GM12878 (cell line): Measurements from ENCODE around the gene VARS2. TPM values are rescaled to one million over a fixed set of nuclear protein-coding genes. Genes with fewer than 3 reads are reported as not detected.
A peak's percentile ranks its signal among the peaks of the same experiment; 100 is the strongest.

Source experiments
- ATAC-seq: fragments of 200-7000 bp; cut with Tn5 transposase; 3 replicates; pipeline ENCODE4 v1.9.1; 2020; ENCODE audit warnings: mild to moderate bottlenecking, moderate library complexity
- BruUV-seq: library from RNA; stranded (reverse); fragments of 400-500 nt; replicated peaks from 2 replicates; lab custom pipeline; 2021; lab: Mats Ljungman, UMichigan
- CTCF ChIA-PET: fragments of 300-600 bp; sonication (Branson Sonifier 250); formaldehyde crosslinking; extraction: SDS; loops from one replicate; lab custom pipeline; 2021; ENCODE audit warnings: inconsistent platforms; lab: Yijun Ruan, JAX
- POLR2A ChIA-PET: fragments of 350-600 bp; formaldehyde crosslinking; extraction: SDS; loops from one replicate; lab custom pipeline; 2021; ENCODE audit warnings: inconsistent platforms; lab: Charles Lee
- RAD21 ChIA-PET: fragments of 300-600 bp; sonication (Branson Sonifier 250); formaldehyde crosslinking; loops from one replicate; lab custom pipeline; 2023; ENCODE audit warnings: antibody characterized with exemption; ENCODE audit not compliant: unreplicated experiment; lab: Charles Lee
- SMC1A ChIA-PET: fragments of 300-600 bp; sonication (Branson Sonifier 250); formaldehyde crosslinking; loops from one replicate; lab custom pipeline; 2023; ENCODE audit not compliant: unreplicated experiment, uncharacterized antibody; lab: Charles Lee
- DNase-seq: peaks from one replicate; pipeline ENCODE4 v3.0.0-alpha.2; 2011; ENCODE audit warnings: low read depth, low spot score
- FAIRE-seq: peaks from 3 replicates; lab custom pipeline; 2011; peaks lifted over from hg19 to GRCh38; lab: Jason Lieb, UNC
- H2AFZ ChIP-seq: 2 replicates; pipeline ENCODE4 v1.6.0; 2011; ENCODE audit warnings: low read depth, low read length, control low read depth; ENCODE audit not compliant: control insufficient read depth
- H3K27ac ChIP-seq: 2 replicates; pipeline ENCODE4 v1.5.1; 2011; ENCODE audit warnings: control low read depth; ENCODE audit not compliant: control insufficient read depth, insufficient read depth
- H3K27me3 ChIP-seq, 2 experiments: replicated peaks in 1 of 2; 2 replicates each; pipeline versions ENCODE4 v1.6.0 to v1.6.1; 2011; ENCODE audit warnings: low read length in 1 of 2; ENCODE audit not compliant: control insufficient read depth in 2 of 2, insufficient read depth in 2 of 2
- H3K36me3 ChIP-seq, 2 experiments: 2 replicates each; pipeline ENCODE4 v1.5.1; 2011; ENCODE audit warnings: low read length in 1 of 2; ENCODE audit not compliant: control insufficient read depth in 2 of 2, insufficient read depth in 2 of 2
- H3K4me1 ChIP-seq: 2 replicates; pipeline ENCODE4 v1.6.1; 2011; ENCODE audit warnings: mild to moderate bottlenecking, low read length, moderate library complexity, mixed read lengths; ENCODE audit not compliant: control insufficient read depth, insufficient read depth
- H3K4me2 ChIP-seq: 2 replicates; pipeline ENCODE4 v1.6.0; 2011; ENCODE audit warnings: control low read depth; ENCODE audit not compliant: control insufficient read depth, insufficient read depth
- H3K4me3 ChIP-seq: fragments of 200-600 bp; sonication (generic); 2 replicates; pipeline ENCODE4 v1.5.1; 2016
- H3K79me2 ChIP-seq: 2 replicates; pipeline ENCODE4 v1.6.0; 2011; ENCODE audit warnings: low read length; ENCODE audit not compliant: control insufficient read depth, insufficient read depth
- H3K9ac ChIP-seq: 2 replicates; pipeline ENCODE4 v1.8.0; 2011; ENCODE audit warnings: low read length, control low read depth, mixed read lengths; ENCODE audit not compliant: control insufficient read depth, insufficient read depth
- H3K9me3 ChIP-seq: replicated peaks from 3 replicates; pipeline ENCODE4 v1.5.1; 2011; ENCODE audit warnings: mild to moderate bottlenecking, low read length; ENCODE audit not compliant: control insufficient read depth, insufficient read depth
- H4K20me1 ChIP-seq: 2 replicates; pipeline ENCODE4 v1.6.0; 2011; ENCODE audit not compliant: control insufficient read depth, insufficient read depth
- BCL11A ChIP-seq: IDR thresholded peaks from 2 replicates; pipeline ENCODE4 v1.6.1; 2011; ENCODE audit warnings: low read depth, low read length
- RB1 ChIP-seq: fragments of 450-650 bp; formaldehyde crosslinking; IDR thresholded peaks from 2 replicates; pipeline ENCODE4 v1.6.1; 2017; ENCODE audit warnings: mild to moderate bottlenecking, borderline replicate concordance
- SIX5 ChIP-seq: IDR thresholded peaks from 2 replicates; pipeline ENCODE4 v1.6.1; 2011; ENCODE audit warnings: mild to moderate bottlenecking, low read depth, low read length, moderate library complexity; ENCODE audit not compliant: severe bottlenecking
- TCF12 ChIP-seq: IDR thresholded peaks from 2 replicates; pipeline ENCODE4 v1.6.1; 2011; ENCODE audit warnings: low read depth, mild to moderate bottlenecking, low read length
- WGBS: methylation state at CpG from one replicate; pipeline ENCODE4 v1.1.6; 2016; ENCODE audit warnings: low lambda C conversion rate; ENCODE audit not compliant: insufficient replicate concordance, insufficient coverage; ENCODE audit errors: missing lambda C conversion rate; 5-methylcytosine and 5-hydroxymethylcytosine counted together
- in situ Hi-C: fragments of 300-500 bp; cut with MboI; formaldehyde crosslinking; loops from 9 replicates; pipeline ENCODE4 v1.14.3; 2018; ENCODE audit warnings: mixed read lengths
- intact Hi-C: fragments of 100-400 bp; cut with micrococcal nuclease; formaldehyde crosslinking; loops from one replicate; pipeline ENCODE4 v1.14.2; 2022; ENCODE audit not compliant: unreplicated experiment
- polyA plus RNA-seq, 11 experiments: library from polyadenylated mRNA; depleted of rRNA in 4 of 11; unstranded in 6 of 11; stranded (reverse) in 5 of 11; fragments of >200 nt; fragmentation: Nextera tagmentation in 4 of 11; fragmentation: Illumina TruSeq in 1 of 11; extraction: Ambion mirVana in 4 of 11; extraction: Trizol in 1 of 11; gene quantifications; 1 replicate in 1 of 11; 2 replicates in 10 of 11; pipeline versions ENCODE4 v1.2.1 to v1.2.3, GENCODE V29; 2011 to 2016; ENCODE audit warnings: inconsistent platforms in 2 of 11, missing spikeins in 2 of 11, low read depth in 1 of 11
- total RNA-seq, 4 experiments: library from RNA; depleted of rRNA in 3 of 4; stranded (reverse); fragments of >200 nt in 3 of 4; fragmentation: Illumina TruSeq in 1 of 4; extraction: Trizol in 1 of 4; gene quantifications; 2 replicates each; pipeline versions ENCODE4 v1.2.1 to v1.2.3, GENCODE V29; 2013 to 2021
- TF ChIP-seq, protein P1 (sequence below): fragments of 450-650 bp; IDR thresholded peaks from 2 replicates; pipeline ENCODE4 v1.6.1; 2016; ENCODE audit warnings: mild to moderate bottlenecking, moderate library complexity, borderline replicate concordance
- TF ChIP-seq, protein P2 (sequence below): fragments of 450-650 bp; IDR thresholded peaks from 2 replicates; pipeline ENCODE4 v1.6.1; 2017; ENCODE audit warnings: mild to moderate bottlenecking, moderate library complexity

Gene VARS2
- total and polyA plus RNA-seq, 10 of the 15 experiments (the other 5 are each of a cell fraction or from before 2014, with no cell fraction given) = 3.8 to 70.7 (median 49.1) TPM

DNA sequence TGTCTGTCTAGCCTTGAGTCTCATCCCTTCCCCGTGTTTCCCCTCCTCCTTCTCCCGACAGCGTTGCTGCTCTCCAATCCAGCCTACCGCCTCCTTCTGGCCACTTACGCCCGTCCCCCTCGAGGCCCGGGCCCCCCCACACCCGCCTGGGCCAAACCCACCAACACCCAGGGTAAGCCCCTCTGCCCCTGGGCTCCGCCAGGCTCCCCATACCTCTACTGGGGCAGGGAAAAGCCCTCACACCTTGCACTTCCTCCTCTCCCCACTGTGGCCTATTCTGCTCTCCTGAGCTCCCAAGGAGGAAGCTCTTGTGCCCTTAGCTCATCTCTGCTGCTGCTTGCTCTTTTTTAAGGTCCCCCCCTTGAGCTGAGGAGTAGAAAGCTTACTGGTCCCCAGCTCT lies 18.7 kb upstream of the VARS2 start:
- RAD21 ChIA-PET = interaction anchor here (0.6 to 1.1 kb wide), 3 partner anchors 12 to 18 kb away, joined by 3 to 8 read pairs (median 5); partner anchors contain the start of genes GTF2H4 and VARS2
- CTCF ChIA-PET = interaction anchor here (0.8 to 1.8 kb wide), 5 partner anchors 9 to 412 kb away, joined by 3 to 6 read pairs (median 4); partner anchors contain the start of gene VARS2
- intact Hi-C loops = no loop called here
- H3K4me3 ChIP-seq = no peak overlapping the region
- no peak for FAIRE-seq
- in situ Hi-C loops = no loop called here
- H3K9ac ChIP-seq = no peak overlapping the region
- H3K9me3 ChIP-seq = no peaks in the 10 kb centered on the region
- peak; percentile 48 for ATAC-seq
- peaks cover 4% of the 10 kb centered on the region for H3K4me1 ChIP-seq
- POLR2A ChIA-PET = interaction anchor here (0.8 to 1.1 kb wide), 3 partner anchors 9 to 74 kb away, joined by 3 to 5 read pairs (median 3); partner anchors contain the start of gene DDR1
- WGBS = 45% methylated on average over 10 of the region's 10 CpGs
- SMC1A ChIA-PET = interaction anchor here (1.2 to 2.0 kb wide), 5 partner anchors 11 to 166 kb away, joined by 3 to 5 read pairs (median 5); no protein-coding TSS in a partner anchor
- H3K79me2 ChIP-seq = no peaks in the 10 kb centered on the region
- H3K27me3 ChIP-seq = no peaks in the 10 kb centered on the region
- no peak overlapping the region for H3K27ac ChIP-seq
- no peak overlapping the region for H3K4me2 ChIP-seq
- H3K36me3 ChIP-seq = peaks cover 4 to 13% of the 10 kb centered on the region in 2 experiments; a peak in 3 of 4 replicates
- H4K20me1 ChIP-seq = no peaks in the 10 kb centered on the region
- no peak for DNase-seq
- no TSS peak for BruUV-seq
- no peak for TF ChIP-seq RB1
- TF ChIP-seq BCL11A = no peak
- TF ChIP-seq SIX5 = no peak
- TF ChIP-seq, protein P1, sequence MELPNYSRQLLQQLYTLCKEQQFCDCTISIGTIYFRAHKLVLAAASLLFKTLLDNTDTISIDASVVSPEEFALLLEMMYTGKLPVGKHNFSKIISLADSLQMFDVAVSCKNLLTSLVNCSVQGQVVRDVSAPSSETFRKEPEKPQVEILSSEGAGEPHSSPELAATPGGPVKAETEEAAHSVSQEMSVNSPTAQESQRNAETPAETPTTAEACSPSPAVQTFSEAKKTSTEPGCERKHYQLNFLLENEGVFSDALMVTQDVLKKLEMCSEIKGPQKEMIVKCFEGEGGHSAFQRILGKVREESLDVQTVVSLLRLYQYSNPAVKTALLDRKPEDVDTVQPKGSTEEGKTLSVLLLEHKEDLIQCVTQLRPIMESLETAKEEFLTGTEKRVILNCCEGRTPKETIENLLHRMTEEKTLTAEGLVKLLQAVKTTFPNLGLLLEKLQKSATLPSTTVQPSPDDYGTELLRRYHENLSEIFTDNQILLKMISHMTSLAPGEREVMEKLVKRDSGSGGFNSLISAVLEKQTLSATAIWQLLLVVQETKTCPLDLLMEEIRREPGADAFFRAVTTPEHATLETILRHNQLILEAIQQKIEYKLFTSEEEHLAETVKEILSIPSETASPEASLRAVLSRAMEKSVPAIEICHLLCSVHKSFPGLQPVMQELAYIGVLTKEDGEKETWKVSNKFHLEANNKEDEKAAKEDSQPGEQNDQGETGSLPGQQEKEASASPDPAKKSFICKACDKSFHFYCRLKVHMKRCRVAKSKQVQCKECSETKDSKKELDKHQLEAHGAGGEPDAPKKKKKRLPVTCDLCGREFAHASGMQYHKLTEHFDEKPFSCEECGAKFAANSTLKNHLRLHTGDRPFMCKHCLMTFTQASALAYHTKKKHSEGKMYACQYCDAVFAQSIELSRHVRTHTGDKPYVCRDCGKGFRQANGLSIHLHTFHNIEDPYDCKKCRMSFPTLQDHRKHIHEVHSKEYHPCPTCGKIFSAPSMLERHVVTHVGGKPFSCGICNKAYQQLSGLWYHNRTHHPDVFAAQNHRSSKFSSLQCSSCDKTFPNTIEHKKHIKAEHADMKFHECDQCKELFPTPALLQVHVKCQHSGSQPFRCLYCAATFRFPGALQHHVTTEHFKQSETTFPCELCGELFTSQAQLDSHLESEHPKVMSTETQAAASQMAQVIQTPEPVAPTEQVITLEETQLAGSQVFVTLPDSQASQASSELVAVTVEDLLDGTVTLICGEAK = no peak
- TF ChIP-seq, protein P2, sequence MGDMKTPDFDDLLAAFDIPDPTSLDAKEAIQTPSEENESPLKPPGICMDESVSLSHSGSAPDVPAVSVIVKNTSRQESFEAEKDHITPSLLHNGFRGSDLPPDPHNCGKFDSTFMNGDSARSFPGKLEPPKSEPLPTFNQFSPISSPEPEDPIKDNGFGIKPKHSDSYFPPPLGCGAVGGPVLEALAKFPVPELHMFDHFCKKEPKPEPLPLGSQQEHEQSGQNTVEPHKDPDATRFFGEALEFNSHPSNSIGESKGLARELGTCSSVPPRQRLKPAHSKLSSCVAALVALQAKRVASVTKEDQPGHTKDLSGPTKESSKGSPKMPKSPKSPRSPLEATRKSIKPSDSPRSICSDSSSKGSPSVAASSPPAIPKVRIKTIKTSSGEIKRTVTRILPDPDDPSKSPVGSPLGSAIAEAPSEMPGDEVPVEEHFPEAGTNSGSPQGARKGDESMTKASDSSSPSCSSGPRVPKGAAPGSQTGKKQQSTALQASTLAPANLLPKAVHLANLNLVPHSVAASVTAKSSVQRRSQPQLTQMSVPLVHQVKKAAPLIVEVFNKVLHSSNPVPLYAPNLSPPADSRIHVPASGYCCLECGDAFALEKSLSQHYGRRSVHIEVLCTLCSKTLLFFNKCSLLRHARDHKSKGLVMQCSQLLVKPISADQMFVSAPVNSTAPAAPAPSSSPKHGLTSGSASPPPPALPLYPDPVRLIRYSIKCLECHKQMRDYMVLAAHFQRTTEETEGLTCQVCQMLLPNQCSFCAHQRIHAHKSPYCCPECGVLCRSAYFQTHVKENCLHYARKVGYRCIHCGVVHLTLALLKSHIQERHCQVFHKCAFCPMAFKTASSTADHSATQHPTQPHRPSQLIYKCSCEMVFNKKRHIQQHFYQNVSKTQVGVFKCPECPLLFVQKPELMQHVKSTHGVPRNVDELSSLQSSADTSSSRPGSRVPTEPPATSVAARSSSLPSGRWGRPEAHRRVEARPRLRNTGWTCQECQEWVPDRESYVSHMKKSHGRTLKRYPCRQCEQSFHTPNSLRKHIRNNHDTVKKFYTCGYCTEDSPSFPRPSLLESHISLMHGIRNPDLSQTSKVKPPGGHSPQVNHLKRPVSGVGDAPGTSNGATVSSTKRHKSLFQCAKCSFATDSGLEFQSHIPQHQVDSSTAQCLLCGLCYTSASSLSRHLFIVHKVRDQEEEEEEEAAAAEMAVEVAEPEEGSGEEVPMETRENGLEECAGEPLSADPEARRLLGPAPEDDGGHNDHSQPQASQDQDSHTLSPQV = no peak
- no peak for TF ChIP-seq TCF12
- TF ChIP-seq, all 136 proteins: peak for 0
- no peak overlapping the region for H2AFZ ChIP-seq
